Ishikawa (cell line): ENCODE results near the gene PLA2G4F.

Experiments used
- CEBPB ChIP-seq: IDR thresholded peaks from 2 replicates; pipeline ENCODE4 v1.6.1; 2012
- EGR1 ChIP-seq: IDR thresholded peaks from 2 replicates; pipeline ENCODE4 v1.6.1; 2012
- EP300 ChIP-seq: IDR thresholded peaks from 2 replicates; pipeline ENCODE4 v1.6.1; 2012; ENCODE audit warnings: borderline replicate concordance
- NFIC ChIP-seq: IDR thresholded peaks from 2 replicates; pipeline ENCODE4 v1.6.1; 2012
- USF1 ChIP-seq: IDR thresholded peaks from 2 replicates; pipeline ENCODE4 v1.6.1; 2012
- YY1 ChIP-seq: IDR thresholded peaks from 2 replicates; pipeline ENCODE4 v1.6.1; 2012; ENCODE audit warnings: low read depth

- TF ChIP-seq NFIC (no peak), YY1 (no peak), CEBPB (no peak), EGR1 (no peak), EP300 (no peak), USF1 (no peak)
Measured at GRCh38 chr15:42148808-42149492, 7.5 kb downstream of the PLA2G4F start.
